ENCODE data around the gene CTNND2. TPM values are rescaled to one million over a fixed set of nuclear protein-coding genes. Genes with fewer than 3 reads are reported as not detected.

CTNND2 gene
- total RNA-seq, 2 experiments from 2014 or later, result 0.20 TPM; not detected in 1

- ChIA-PET CTCF (no interaction called here), POLR2A (no interaction called here)
- Histone ChIP-seq H3K36me3 (ENCODE audit: insufficient read depth, low read length) (no peaks in the 10 kb centered on the region), H3K27ac (ENCODE audit: low read depth in 1 of 2, low read length in 2 of 2) (no peak overlapping the region), H3K4me1 (ENCODE audit: insufficient read depth, low read length) (no peaks in the 10 kb centered on the region), H3K4me3 (ENCODE audit: low read length) (no peak overlapping the region), H3K27me3 (ENCODE audit: control insufficient read depth in 1 of 2, insufficient read depth in 2 of 2, low read length in 2 of 2) (no peaks in the 10 kb centered on the region), H3K9me3 (ENCODE audit: control insufficient read depth in 1 of 2, insufficient read depth in 1 of 2, low read length in 2 of 2) (no peaks in the 10 kb centered on the region)
- TF ChIP-seq CTCF (IDR thresholded peaks at IDR 0.05), result no peak
- H3K4me1 Mint-ChIP-seq (ENCODE audit: low read depth), result no peaks in the 10 kb centered on the region
- H3K27ac Mint-ChIP-seq, result no peak overlapping the region
- intact Hi-C loops (cut with DNase I, micrococcal nuclease), result no loop called here
- H3K36me3 Mint-ChIP-seq (ENCODE audit: low read depth), result no peaks in the 10 kb centered on the region
- H3K9me3 Mint-ChIP-seq, result no peaks in the 10 kb centered on the region
- ATAC-seq (ENCODE audit: poor library complexity) (no peak), DNase-seq (no peak)
- no peaks in the 10 kb centered on the region for H3K27me3 Mint-ChIP-seq
- no peak overlapping the region for H3K4me3 Mint-ChIP-seq
Observed at GRCh38 chr5:10974850-10975249, 929.4 kb downstream of the CTNND2 start.

GRCh38 chr5:10973316-10973715 lies 930.9 kb downstream of the CTNND2 start:
- Histone ChIP-seq H3K27me3 (ENCODE audit: control insufficient read depth in 1 of 2, insufficient read depth in 2 of 2, low read length in 2 of 2) (no peaks in the 10 kb centered on the region), H3K4me1 (ENCODE audit: insufficient read depth, low read length) (no peaks in the 10 kb centered on the region), H3K4me3 (ENCODE audit: low read length) (no peak overlapping the region), H3K9me3 (ENCODE audit: control insufficient read depth in 1 of 2, insufficient read depth in 1 of 2, low read length in 2 of 2) (no peaks in the 10 kb centered on the region), H3K27ac (ENCODE audit: low read depth in 1 of 2, low read length in 2 of 2) (no peak overlapping the region), H3K36me3 (ENCODE audit: insufficient read depth, low read length) (no peaks in the 10 kb centered on the region)
- Mint-ChIP-seq H3K27me3 (no peaks in the 10 kb centered on the region), H3K4me3 (no peak overlapping the region), H3K4me1 (ENCODE audit: low read depth) (no peaks in the 10 kb centered on the region), H3K9me3 (no peaks in the 10 kb centered on the region), H3K27ac (no peak overlapping the region), H3K36me3 (ENCODE audit: low read depth) (no peaks in the 10 kb centered on the region)
- DNase-seq (no peak), ATAC-seq (ENCODE audit: poor library complexity) (no peak)
- no peak for TF ChIP-seq CTCF (IDR thresholded peaks at IDR 0.05)
- POLR2A ChIA-PET, result no interaction called here
- CTCF ChIA-PET, result no interaction called here
- intact Hi-C loops (cut with DNase I, micrococcal nuclease), result no loop called here

- Mint-ChIP-seq H3K4me3 (no peak overlapping the region), H3K4me1 (ENCODE audit: low read depth) (no peaks in the 10 kb centered on the region), H3K36me3 (ENCODE audit: low read depth) (no peaks in the 10 kb centered on the region), H3K9me3 (no peaks in the 10 kb centered on the region), H3K27ac (no peak overlapping the region), H3K27me3 (no peaks in the 10 kb centered on the region)
- ChIA-PET POLR2A (no interaction called here), CTCF (no interaction called here)
- ATAC-seq (ENCODE audit: poor library complexity) (no peak), DNase-seq (no peak)
- Histone ChIP-seq H3K36me3 (ENCODE audit: insufficient read depth, low read length) (no peaks in the 10 kb centered on the region), H3K27me3 (ENCODE audit: control insufficient read depth in 1 of 2, insufficient read depth in 2 of 2, low read length in 2 of 2) (no peaks in the 10 kb centered on the region), H3K4me3 (ENCODE audit: low read length) (no peak overlapping the region), H3K4me1 (ENCODE audit: insufficient read depth, low read length) (no peaks in the 10 kb centered on the region), H3K9me3 (ENCODE audit: control insufficient read depth in 1 of 2, insufficient read depth in 1 of 2, low read length in 2 of 2) (no peaks in the 10 kb centered on the region), H3K27ac (ENCODE audit: low read depth in 1 of 2, low read length in 2 of 2) (no peak overlapping the region)
- TF ChIP-seq CTCF (IDR thresholded peaks at IDR 0.05), result no peak
- intact Hi-C loops (cut with DNase I, micrococcal nuclease), result no loop called here
Observed at GRCh38 chr5:10969684-10970180, 934.5 kb downstream of the CTNND2 start.

All from CD4-positive, alpha-beta T cell (primary cell).